ENCODE data around the gene RIN3.

RIN3 gene

DNA sequence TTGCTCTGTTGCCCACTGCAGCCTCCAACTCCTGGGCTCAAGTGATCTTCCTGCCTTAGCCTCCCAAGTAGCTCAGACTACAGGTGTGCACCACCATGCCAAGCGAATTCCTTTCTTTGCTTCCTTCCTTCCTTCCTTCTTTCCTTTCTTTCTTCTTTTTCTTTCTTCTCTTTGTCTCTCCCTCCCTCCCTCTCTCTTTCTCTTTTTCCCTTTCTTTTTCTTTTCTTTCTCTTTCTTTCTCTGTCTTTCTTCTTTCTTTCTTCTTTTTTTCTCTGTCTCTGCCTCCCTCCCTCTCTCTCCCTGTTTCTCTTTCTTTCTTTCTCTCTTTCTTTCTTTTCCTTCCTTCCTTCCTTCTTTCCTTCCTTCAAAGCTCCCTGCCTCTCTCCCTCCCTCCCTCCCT lies 182.0 kb downstream of the RIN3 start:
- no peak for DNase-seq

DNA sequence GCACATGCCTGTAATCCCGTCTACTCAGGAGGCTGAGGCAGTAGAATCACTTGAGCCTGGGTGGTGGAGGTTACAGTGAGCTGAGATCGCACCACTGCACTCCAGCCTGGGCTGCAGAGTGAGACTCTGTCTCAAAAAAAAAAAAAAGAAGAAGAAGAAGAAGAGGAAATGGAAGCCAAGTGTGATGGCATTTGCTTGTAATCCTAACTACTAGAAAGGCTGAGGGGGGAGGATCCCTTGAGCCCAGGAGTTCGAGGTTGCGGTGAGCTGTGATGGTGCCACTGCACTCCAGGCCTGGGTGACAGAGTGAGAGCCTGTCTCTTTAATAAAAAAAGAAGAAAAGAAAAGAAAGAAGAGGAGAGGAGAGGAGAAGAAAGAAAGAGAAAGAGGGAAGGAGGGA lies 182.8 kb downstream of the RIN3 start:
- DNase-seq: no peak

DNA sequence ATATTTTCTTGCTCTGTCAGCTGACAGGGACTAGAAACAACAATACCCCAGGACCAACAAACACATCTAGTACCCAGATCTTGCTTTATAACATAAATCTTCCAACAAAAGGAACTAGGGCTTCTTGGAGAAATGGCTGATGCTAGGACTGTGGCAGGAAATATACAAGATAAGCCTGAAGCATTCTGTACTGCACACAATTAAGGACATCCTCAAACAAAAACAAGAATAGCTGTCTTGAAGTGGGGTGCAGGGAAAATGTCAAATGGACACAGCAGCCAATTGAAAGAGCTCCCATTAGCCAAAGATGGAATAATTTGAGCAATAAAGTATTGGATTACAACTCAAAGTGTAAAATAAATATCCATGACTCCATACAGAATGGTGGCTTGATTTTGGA lies 184.8 kb downstream of the RIN3 start:
- DNase-seq: no peak

DNA sequence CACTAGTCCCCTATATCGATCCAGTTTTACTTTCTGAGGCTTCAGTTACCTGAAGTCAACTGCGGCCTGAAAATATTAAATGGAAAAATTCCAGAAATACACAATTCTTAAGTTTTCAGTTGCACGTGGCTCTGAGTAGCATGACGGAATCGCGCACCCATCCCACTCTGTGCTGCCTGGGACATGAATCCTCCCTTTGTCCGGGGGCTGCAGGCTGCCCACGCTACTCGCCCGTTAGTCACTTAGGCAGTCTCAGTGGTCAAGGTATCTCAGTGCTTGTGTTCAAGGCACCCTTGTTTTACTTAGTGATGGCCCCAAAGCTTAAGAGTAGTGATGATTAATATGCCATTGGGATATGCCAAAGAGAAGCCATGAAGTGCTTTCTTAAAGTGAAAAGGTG lies 188.2 kb downstream of the RIN3 start:
- DNase-seq: no peak

DNA sequence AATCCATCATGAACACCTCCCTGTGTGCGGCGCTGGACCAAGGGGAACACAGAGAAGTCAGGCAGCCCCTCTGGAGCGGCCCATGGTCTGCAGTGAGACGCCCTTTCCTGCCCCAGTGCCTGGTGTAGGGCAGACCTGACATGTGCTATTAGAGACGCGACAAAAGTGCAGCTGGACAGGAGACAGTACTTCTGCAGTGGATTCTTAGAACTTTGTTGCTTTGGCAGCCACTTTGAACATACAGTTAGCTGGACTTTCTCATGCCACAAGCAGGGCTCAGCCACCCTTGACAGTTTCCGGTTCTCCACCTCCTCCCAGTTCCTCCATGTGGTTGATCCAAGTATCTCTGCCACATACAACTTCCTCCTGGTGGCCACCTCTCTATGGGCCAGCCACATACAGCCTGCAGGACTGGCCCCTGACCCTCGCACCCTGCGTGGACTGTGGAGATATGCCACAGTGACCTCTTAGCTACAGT lies 188.9 kb downstream of the RIN3 start:
- DNase-seq: no peak

DNA sequence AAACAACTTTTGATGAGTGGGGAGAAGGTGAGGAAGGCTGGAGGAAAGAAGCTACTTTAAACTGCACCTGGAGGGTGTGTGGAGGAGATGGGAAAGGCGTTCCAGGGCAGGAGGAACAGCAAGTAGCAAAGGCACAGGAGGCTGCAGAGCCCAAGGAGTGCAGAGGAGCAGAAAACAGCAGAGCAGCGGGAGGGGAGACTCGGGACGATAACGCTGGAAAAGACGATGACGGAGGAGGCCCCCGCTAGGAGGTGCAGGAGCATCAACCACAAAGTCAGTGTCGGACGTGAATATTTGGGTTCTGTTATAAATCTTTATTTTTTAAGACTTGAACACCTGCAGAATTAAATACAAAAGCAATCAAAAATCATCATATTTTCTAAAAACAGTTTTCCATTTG lies 189.9 kb downstream of the RIN3 start:
- no peak for DNase-seq

DNA sequence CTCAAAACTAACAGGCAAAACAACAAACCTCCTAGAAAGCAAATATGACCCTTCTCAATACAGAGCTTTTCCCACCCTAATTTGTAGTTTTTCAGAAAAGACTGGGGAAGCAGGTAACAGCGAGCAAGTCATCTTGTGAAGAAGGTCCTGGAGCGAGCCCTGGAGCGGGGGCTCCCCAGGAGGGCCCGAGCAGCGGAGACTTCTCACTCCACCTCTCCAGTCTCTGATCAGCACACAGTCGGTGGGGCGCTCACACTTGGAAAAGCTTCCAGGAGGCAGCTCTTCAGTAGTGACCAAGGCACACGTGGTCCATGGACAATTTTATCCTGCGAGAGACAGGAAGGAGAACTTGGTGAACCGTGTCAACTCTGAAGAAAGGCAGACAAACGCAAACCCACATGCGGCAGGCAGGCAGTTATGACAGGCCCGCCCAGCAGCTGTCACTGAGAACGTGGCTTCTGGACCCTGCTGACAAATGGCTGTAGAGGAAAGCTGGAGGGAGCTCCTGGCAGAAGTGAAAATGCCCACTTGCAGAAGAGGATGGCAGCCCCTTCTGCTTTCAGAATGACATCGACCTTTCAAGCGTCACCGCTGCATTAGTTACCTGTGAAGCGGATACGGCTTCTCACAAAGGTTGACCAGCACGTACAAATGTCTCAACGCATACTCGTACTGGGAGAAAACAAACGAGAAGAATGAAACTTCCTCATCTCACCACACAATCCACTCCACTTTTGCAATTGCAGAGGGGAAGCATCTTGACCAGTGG lies 190.6 kb downstream of the RIN3 start:
- no peak for DNase-seq

DNA sequence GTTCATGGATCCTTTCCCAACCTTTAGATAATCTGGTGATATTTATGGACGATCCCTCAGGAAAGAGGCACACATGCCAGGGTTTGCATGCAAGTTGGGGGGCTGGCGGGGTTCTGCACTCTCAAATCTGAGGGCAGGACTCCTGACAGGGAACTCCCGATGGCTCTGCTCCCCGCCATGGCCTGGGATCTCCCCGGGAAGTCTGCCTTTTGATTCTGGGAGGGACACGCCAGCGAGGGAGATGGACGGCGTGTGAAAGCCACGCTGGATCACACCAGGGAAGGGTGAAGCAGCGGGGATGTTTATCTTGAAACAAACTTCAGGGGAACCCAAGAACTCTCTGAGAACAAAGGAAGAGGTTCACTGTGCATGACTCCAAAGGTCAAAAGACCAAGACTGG lies 191.2 kb downstream of the RIN3 start:
- no peak for DNase-seq

DNA sequence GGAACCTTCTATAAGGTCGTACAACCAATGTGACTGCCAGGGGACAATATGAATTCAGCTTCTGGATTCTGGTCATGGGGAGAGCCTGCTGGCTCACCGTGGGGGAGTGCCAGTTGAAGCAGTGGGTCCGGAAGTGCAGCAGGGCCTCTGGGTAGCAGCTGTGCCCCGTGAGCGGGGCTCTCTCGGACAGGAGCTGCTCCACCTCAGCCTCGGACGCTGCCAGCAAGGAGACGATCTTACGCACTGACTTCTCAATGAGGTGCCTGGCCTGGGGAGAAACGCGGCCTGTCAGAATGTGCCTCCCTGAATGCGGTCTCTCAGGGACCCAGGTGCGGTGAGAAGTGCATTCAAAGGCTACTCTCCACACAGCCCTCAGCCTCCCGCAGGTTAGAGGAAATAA lies 192.8 kb downstream of the RIN3 start:
- DNase-seq: no peak

DNA sequence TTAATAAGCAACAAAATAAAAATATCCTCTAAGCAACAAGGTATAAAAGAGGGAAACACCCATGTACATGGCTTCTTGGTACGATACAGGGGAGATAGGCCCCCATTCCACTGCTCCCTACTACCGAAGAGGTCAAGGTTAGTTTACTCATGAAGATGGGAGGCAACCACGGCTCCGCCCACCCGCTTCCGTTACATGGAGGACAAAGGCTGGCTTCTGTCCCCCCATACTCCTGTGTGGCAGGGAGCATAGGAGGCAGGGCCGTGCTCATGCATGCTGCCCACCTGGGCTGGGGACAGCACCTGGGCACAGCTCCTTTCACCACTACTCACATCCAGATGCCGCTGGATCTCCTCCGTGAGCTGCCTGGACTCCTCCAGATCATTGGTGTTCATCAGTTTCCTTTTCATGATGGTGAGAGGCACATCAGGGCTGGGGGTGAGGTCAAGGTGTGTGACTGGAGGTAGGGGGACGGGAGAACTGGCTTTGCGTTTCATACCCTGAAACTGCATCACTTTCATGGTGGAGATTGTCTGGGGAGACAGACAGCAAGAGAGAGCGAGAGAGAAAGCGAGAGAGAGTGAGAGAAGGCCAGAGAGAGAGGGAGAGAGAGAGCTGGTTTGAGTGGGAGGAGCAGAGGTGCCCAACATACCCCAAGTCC lies 195.9 kb downstream of the RIN3 start:
- DNase-seq: no peak

DNA sequence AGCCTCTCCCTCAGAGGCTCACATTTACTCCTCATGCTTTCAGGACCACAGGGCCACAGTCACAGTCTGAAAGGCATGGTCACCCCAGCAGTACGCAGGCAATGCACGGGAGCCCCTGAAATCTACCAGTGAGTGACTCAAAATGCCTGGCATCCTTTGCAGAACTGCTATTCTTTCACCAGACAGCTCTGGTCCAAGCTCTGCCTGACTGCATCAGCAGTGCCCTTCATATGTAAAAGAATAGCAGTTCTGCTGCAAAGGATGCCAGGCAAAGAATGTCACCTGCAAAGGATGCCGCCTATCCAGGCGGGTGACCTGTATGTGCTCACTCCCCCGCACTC lies 196.4 kb downstream of the RIN3 start:
- no peak for DNase-seq

DNA sequence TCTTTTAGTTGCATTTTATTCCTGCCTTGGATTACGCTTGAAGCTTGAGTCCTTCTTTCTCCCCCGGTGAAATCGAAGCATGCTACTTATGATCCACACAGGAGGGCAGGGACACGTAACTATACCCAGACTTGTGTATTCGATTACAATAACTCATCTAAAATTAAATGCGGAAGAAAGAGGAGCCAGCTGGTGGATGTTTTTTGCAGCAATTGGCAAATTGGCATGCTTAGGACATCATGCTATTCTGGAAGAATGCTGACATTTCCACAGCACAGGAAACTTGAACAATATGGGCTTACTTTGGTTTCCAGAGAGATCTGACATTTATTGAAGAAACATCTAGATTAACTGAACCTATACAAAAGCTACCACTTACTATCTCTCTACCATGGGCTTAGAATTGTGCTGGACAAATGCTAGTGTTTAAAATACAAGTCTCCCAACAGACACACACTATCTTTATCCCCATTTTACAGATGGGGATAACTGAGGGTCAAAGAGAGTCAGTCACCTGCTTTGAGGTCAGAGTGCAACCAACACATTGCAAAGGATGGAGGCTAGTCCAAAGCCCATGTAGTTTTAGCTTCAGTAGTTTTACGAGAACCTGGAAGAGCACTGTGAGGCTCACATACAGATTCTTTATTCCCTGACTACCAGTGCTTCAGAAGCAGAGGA lies 198.5 kb downstream of the RIN3 start:
- DNase-seq: no peak

DNA sequence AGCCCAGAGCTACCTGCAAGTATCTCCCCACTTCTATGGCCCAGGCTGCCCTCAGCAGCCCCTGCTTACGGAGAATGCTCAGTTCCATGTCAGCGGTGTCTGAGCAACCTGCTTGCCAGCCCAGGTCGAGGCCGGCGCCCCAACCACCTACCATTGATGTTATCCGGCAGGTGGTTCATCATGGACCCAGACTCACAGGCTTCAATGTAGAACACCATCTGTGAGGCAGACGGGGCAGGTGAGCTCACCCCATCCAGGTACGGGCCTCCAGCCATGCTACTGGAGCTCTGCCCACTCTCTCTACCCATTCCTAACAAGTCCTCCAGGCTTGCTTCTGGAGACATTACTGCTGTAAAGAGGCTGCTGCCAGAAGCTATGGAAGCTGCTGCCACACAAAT lies 199.1 kb downstream of the RIN3 start:
- no peak for DNase-seq

DNA sequence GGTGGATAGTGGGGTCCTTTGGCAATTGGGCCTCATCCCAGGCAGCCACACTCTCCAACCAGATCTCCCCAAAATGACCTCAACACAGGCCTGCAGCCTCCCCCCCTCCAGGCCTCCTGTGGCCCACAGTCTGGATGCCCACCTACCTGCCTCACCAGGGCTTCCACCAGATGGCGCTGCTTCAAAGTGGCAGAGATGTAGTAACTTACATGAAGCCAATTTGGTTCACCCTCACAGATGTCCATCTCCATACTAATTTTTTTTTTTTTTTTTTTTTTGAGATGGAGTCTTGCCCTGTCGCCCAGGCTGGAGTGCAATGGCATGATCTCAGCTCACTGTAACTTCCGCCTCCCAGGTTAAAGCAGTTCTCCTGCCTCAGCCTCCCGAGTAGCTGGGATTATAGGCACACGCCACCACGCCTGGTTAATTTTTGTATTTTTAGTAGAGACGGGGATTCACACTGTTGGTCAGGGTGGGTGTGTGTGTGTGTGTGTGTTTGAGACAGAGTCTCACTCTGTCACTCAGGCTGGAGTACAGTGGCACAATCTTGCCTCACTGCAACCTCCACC lies 201.2 kb downstream of the RIN3 start:
- peak; percentile 67 to 83 for DNase-seq

DNA sequence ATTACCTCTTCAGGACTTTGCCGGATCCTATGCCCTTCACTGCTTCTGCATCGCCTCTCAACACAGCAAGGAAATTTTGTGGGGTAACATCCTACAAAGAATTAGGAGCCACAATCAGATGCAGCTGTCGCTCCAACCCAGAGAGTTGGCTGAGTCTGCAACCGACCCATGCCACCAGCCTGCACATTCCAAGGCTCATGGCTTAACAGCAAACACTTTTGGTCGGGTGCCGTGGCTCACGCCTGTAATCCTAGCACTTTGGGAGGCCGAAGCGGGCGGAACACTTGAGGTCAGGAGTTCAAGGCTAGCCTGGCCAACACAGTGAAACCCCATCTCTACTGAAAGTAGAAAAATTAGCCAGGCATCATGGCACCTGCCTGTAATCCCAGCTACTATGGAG lies 202.6 kb downstream of the RIN3 start:
- no peak for DNase-seq

DNA sequence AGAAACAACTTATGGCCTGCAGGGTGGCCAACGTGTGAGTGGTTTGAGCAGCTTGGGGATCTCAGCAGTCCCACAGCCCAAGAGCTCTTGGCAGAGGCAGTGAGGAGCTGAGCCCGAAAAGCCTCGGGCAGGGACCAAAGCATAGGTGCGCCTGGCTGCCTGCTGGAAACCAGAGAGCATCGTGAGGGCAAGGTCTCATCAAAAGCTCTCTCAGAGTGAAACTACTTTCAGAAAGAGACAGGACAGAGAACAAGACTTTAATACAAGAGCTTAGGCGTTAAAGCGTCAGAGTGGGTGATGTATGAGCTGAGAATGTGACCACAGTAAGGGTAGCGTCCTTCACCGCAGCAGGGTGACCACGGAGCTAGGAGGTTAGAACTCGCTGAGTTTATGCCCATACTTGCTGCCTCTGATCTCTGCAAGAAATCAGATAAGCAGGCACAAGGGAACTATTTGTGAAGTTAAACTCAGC lies 204.0 kb downstream of the RIN3 start:
- DNase-seq: no peak

DNA sequence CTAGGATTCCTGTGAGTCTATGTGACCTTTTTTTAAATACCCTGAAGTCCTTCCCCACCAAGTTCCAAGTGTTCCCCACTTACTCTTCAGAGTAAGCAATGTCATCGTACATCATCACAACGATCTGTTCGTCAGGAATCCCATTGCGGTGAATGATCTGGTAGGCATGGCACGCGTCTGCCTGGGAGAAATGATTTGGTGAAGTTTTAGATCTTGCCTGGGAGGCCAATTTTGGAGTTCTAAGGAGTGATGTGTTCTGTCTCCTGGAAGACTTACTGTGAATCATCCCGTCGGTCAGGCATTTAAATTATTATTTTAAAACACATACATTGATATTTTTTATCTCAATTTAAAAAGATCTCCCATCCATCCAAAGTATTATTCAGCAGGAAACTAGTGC lies 205.1 kb downstream of the RIN3 start:
- DNase-seq: no peak

DNA sequence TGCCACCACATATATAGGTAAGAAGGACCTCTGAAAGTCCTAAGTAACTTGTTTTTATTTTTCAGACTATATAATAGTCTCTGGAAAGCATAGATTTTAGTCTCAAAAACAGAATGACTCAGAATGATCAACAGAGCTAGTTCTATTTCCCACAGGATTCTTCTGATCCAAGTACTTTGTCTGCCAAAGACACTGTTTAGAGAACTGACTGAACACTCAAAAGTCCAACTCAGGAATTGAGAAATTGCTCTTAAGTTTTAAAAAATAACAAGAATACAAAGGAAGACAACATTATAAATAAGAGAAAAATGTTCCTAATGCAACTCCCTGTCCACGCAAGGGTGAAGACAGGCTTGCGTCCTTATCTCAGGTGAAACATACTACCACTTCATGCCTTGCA lies 205.8 kb downstream of the RIN3 start:
- DNase-seq: no peak

DNA sequence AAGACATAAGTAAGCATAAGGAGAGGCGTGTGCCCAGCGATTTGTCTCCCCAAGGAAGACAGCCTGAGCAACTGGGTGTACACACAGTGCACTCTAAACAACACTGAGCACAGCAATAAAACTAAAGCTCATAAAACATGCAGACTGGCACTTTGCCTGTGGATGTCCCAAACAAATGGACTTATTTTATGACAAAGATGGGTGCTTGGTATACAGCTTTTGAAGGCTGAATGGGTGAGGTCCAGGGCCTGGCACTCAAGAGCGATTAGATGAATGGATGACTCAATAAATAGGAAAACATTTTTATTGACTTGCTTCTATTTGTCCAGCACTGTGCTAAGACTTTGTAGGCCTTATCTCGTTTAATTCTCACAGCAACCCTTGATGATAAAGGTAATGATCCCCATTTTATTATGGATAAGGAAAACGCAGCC lies 206.3 kb downstream of the RIN3 start:
- DNase-seq: no peak

DNA sequence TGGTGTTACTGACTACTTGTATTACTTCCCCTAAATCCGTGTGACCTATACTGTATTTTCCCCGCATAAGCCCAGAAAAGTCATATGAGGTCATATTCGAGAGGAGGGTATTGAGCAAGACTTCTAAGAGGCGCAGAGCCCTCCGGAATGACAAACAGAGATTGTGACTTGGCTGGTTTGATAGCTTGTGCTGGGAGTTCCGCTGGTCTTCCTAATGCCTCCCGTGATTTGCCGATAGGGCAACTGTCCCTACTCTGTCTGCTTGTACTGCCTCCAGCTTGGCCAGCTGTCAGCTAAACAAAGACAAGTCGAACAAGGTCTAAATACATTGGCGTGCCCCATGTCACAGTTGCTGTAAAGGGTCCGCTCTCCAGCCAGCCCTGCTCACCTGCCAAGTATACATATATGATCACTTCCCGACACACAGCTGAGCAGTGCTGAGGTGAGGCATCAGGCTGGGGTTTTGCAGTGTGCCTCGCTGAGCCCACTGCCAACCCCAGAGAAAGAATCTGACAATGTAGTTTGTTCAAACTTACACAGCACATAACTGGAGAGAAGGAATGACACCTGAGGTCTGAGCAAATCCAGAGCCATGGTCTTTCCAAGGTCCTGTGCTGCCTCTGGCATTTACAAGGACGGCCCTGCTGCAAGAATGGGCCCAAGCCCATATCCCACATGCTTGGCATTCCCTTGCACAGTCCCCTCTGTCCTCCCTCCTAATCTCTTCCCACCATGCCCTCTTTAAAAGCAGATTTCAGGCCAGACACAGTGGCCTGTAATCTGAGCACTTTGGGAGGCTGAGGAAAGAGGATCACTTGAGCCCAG lies 211.1 kb downstream of the RIN3 start:
- DNase-seq: no peak

DNA sequence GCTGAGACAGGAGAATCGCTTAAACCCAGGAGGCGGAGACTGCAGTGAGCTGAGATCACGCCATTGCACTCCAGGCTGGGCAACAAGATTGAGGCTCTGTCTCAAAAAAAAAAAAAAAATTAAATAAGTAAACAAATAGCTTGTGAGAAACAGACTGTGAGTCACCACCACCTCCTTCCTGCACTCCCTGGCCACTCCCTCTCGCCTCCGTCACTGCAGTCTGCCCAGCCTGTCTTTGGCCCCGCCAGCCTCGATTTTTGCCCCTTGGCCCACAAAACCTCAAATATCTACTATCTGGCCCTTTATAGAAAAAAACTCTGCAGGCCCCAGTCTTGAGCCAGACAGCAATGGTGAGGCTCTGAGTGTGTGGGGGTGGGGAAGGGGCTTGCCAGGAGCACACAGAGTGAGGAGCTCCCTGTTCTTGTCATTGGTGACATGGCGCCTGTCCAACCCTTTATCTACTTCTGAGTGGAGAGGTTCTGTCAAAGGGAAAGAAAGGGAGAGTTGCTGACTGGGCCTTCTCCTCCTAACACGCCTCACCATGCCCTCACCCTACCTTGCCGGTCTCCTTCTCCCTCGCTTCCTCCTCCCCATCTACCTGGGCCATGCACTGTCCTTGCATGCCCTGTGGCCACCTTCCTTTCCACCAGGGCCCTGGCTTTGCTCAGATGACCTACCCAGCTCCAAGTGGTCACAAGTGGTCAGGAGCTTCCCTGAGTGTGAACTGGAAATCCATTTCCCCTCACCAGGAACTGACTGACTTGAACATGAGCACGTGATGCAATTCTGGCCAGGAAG lies 212.8 kb downstream of the RIN3 start:
- DNase-seq: no peak

DNA sequence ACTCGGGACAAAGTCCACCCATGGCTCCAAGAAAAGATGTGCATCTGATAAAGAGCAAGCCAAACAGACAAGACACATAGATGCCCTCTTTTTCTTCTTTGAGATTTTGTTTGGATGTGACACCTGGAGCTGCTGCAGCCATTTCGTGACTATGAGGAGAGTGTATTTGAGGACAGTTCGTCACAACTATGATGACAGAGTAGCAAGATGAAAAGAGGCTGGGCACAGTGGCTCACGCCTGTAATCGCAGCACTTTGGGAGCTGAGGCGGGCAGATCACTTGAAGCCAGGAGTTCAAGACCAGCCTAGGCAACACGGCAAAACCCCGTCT lies 213.3 kb downstream of the RIN3 start:
- no peak for DNase-seq
